Measurements from ENCODE around the gene CD109. TPM values are rescaled to one million over a fixed set of nuclear protein-coding genes. Genes with fewer than 3 reads are reported as not detected.

Gene CD109
- polyA plus RNA-seq, 1 donor from 2014 or later, result 0.07 TPM

GRCh38 chr6:73854998-73855718, 159.2 kb downstream of the CD109 start:
- Histone ChIP-seq H3K36me3 (ENCODE audit: insufficient read depth, low read length) (no peaks in the 10 kb centered on the region), H3K9me2 (ENCODE audit: insufficient read depth, low read length) (no peaks in the 10 kb centered on the region), H3K9ac (ENCODE audit: low read length) (no peak overlapping the region), H3K27me3 (ENCODE audit: insufficient read depth, low read depth, low read length) (no peaks in the 10 kb centered on the region), H3F3A (ENCODE audit: insufficient read depth, low read length, poor library complexity, severe bottlenecking) (no peaks in the 10 kb centered on the region), H3K9me3 (ENCODE audit: low read length) (no peaks in the 10 kb centered on the region), H3K4me2 (ENCODE audit: low read length) (no peak overlapping the region), H3K27ac (ENCODE audit: low read length) (no peak overlapping the region), H4K20me1 (ENCODE audit: insufficient read depth) (no peaks in the 10 kb centered on the region), H3K79me2 (replicated peaks; ENCODE audit: insufficient read depth, low read length) (no peaks in the 10 kb centered on the region), H3K4me3 (ENCODE audit: low read length) (no peak overlapping the region), H2AFZ (ENCODE audit: low read depth, low read length) (no peak overlapping the region)
- no peak for TF ChIP-seq POLR2AphosphoS5 (IDR thresholded peaks at IDR 0.05)
- no peak for TF ChIP-seq EZH2 (IDR thresholded peaks at IDR 0.05; ENCODE audit: borderline replicate concordance, insufficient read depth, low read length, poor library complexity, severe bottlenecking)
- no peak for TF ChIP-seq CTCF (IDR thresholded peaks at IDR 0.05; ENCODE audit: poor library complexity, severe bottlenecking)
- TF ChIP-seq REST (IDR thresholded peaks at IDR 0.05; ENCODE audit: borderline replicate concordance), result no peak
- no peak for TF ChIP-seq RAD21 (conservative IDR thresholded peaks at IDR 0.05)
- no peak for TF ChIP-seq EP300 (conservative IDR thresholded peaks at IDR 0.05; ENCODE audit: poor library complexity, severe bottlenecking)
- no peak for TF ChIP-seq TAF1 (IDR thresholded peaks at IDR 0.05; ENCODE audit: low read depth)

GRCh38 chr6:73857341-73857890, 161.4 kb downstream of the CD109 start:
- no peak overlapping the region for H3K27ac ChIP-seq (ENCODE audit: low read length)
- H3K4me3 ChIP-seq (ENCODE audit: low read length), result no peak overlapping the region
- no peaks in the 10 kb centered on the region for H3K36me3 ChIP-seq (ENCODE audit: insufficient read depth, low read length)
- TF ChIP-seq SMC3 (conservative IDR thresholded peaks at IDR 0.05; ENCODE audit: poor library complexity) (no peak), POLR2AphosphoS5 (IDR thresholded peaks at IDR 0.05) (no peak), EZH2 (IDR thresholded peaks at IDR 0.05; ENCODE audit: borderline replicate concordance, insufficient read depth, low read length, poor library complexity, severe bottlenecking) (no peak), CTCF (IDR thresholded peaks at IDR 0.05; ENCODE audit: poor library complexity, severe bottlenecking) (no peak), REST (IDR thresholded peaks at IDR 0.05; ENCODE audit: borderline replicate concordance) (no peak), MXI1 (conservative IDR thresholded peaks at IDR 0.05; ENCODE audit: poor library complexity, severe bottlenecking) (no peak), EP300 (conservative IDR thresholded peaks at IDR 0.05; ENCODE audit: poor library complexity, severe bottlenecking) (no peak)
- no peaks in the 10 kb centered on the region for H3K9me2 ChIP-seq (ENCODE audit: insufficient read depth, low read length)
- no peaks in the 10 kb centered on the region for H3K9me3 ChIP-seq (ENCODE audit: low read length)
- no peak overlapping the region for H3K4me2 ChIP-seq (ENCODE audit: low read length)
- H3K9ac ChIP-seq (ENCODE audit: low read length), result no peak overlapping the region
- H2AFZ ChIP-seq (ENCODE audit: low read depth, low read length), result no peak overlapping the region
- H4K20me1 ChIP-seq (ENCODE audit: insufficient read depth), result no peaks in the 10 kb centered on the region
- H3K79me2 ChIP-seq (replicated peaks; ENCODE audit: insufficient read depth, low read length), result no peaks in the 10 kb centered on the region
- H3K27me3 ChIP-seq (ENCODE audit: insufficient read depth, low read depth, low read length), result no peaks in the 10 kb centered on the region
- H3F3A ChIP-seq (ENCODE audit: insufficient read depth, low read length, poor library complexity, severe bottlenecking), result no peaks in the 10 kb centered on the region
